Heart left ventricle (tissue), 16 donors: ENCODE results near the gene KIAA1671. TPM values are rescaled to one million over a fixed set of nuclear protein-coding genes. Genes with fewer than 3 reads are reported as not detected.

Experiments used
- ATAC-seq, 4 donors: fragments of 200-7000 bp; cut with Tn5 transposase; one replicate each; pipeline ENCODE4 v1.9.1; 2020 to 2022; ENCODE audit warnings: moderate library complexity in 4 of 4, mild to moderate bottlenecking in 3 of 4, moderate number of reproducible peaks in 1 of 4
- DNase-seq, 5 donors: peaks; one replicate each; pipeline ENCODE4 v3.0.0-alpha.2; 2020
- H3K27ac ChIP-seq, 12 donors: fragments of 200-600 bp; sonication (generic) in 4 of 12; one replicate each; pipeline versions ENCODE4 v1.5.0 to v1.8.0; 2016 to 2022; ENCODE audit warnings: mild to moderate bottlenecking in 2 of 12
- H3K27me3 ChIP-seq, 9 donors: fragments of 200-600 bp; sonication (generic) in 2 of 9; one replicate each; pipeline versions ENCODE4 v1.5.1 to v1.8.0; 2016 to 2022; ENCODE audit warnings: mild to moderate bottlenecking in 3 of 9
- H3K36me3 ChIP-seq, 9 donors: fragments of 200-600 bp; sonication (generic) in 2 of 9; one replicate each; pipeline versions ENCODE4 v1.5.0 to v1.8.0; 2018 to 2022; ENCODE audit warnings: mild to moderate bottlenecking in 2 of 9
- H3K4me1 ChIP-seq, 12 donors: fragments of 200-600 bp; sonication (generic) in 4 of 12; one replicate each; pipeline versions ENCODE4 v1.5.0 to v1.8.0; 2016 to 2022; ENCODE audit warnings: mild to moderate bottlenecking in 3 of 12
- H3K4me3 ChIP-seq, 12 donors: fragments of 200-600 bp; sonication (generic) in 4 of 12; one replicate each; pipeline versions ENCODE4 v1.5.0 to v1.8.0; 2017 to 2022; ENCODE audit warnings: mild to moderate bottlenecking in 9 of 12, moderate library complexity in 4 of 12
- H3K9me3 ChIP-seq, 12 donors: fragments of 200-600 bp; sonication (generic) in 4 of 12; one replicate each; pipeline versions ENCODE4 v1.5.0 to v1.8.0; 2016 to 2022; ENCODE audit warnings: mild to moderate bottlenecking in 1 of 12
- POLR2A ChIP-seq, 2 donors: fragments of 450-650 bp; IDR thresholded peaks; one replicate each; pipeline ENCODE4 v1.6.1; 2017; ENCODE audit warnings: antibody characterized with exemption in 2 of 2, mild to moderate bottlenecking in 2 of 2, moderate library complexity in 2 of 2
- WGBS, 4 donors: extraction: QIAGEN DNeasy Blood & Tissue Kit in 2 of 4; methylation state at CpG; one replicate each; pipeline versions ENCODE4 v1.1.5 to v1.1.7; 2013 to 2018; 5-methylcytosine and 5-hydroxymethylcytosine counted together
- intact Hi-C, 10 donors: fragments of 100-400 bp; cut with DNase I; formaldehyde crosslinking; loops; one replicate each; pipeline versions ENCODE4 v1.11.1 to v1.14.2; 2022
- polyA plus RNA-seq, 2 donors: library from polyadenylated mRNA; stranded (reverse); fragments of 200-250 nt; gene quantifications; one replicate each; pipeline ENCODE4 v1.2.3, GENCODE V29; 2013
- total RNA-seq, 9 donors: library from RNA; depleted of rRNA in 2 of 9; stranded (reverse); fragments of >200 nt in 2 of 9; fragmentation: NEBNext Ultra II Directional in 3 of 9; extraction: Animal tissue kit (Norgen Biotek cat#: 25700) in 3 of 9; gene quantifications; one replicate each; pipeline versions ENCODE4 v1.1.0 to v1.2.4, GENCODE V29; 2016 to 2023
- TF ChIP-seq, protein P1 (sequence below), 12 donors: fragments of 200-600 bp; sonication (generic) in 4 of 12; IDR thresholded peaks; one replicate each; pipeline versions ENCODE4 v1.5.0 to v1.8.0; 2018 to 2022; ENCODE audit warnings: antibody characterized with exemption in 12 of 12, mild to moderate bottlenecking in 5 of 12
- donor health status: ischemic (EF 13 %, LVEDD 7.1; RV severe dilation, severe dysfunction).
- donor health status: healthy with polysubstance abuse.
- donor health status: DM: no; HTN: yes; CAD: no.
- donor health status: DM: no; HTN: no; CAD: no.
- donor health status: ischemic (EF 25% LVEDD 6.9; RV normal size, moderate dysfunction).
- donor health status: ischemic (EF 25% LVEDD 5.7; RV mildly dilated, moderate dysfunction).
- donor health status: healthy.
- donor health status: DM: yes; HTN: yes; CAD: no.
- donor health status: ischemic (EF 35%, LVEDD 5.7; RV mildly dilated, moderate dysfunction).
- donor health status: nonischemic (EF 11% LVEDD 7.7; RV severe dilation, severe dysfunction).
- donor health status: DM: yes; HTN: yes; CAD: no.
- donor health status: PGD.
- donor health status: ischemic (EF 29% LVEDD 5.4; RV normal size, mild dysfunction).
- donor health status: nonischemic (EF 23%, LVEDD 6.1; RV moderate dilation, normal function).

KIAA1671 gene
- total and polyA plus RNA-seq, 11 donors: 4.5 to 22.1 (median 13.2) TPM

DNA sequence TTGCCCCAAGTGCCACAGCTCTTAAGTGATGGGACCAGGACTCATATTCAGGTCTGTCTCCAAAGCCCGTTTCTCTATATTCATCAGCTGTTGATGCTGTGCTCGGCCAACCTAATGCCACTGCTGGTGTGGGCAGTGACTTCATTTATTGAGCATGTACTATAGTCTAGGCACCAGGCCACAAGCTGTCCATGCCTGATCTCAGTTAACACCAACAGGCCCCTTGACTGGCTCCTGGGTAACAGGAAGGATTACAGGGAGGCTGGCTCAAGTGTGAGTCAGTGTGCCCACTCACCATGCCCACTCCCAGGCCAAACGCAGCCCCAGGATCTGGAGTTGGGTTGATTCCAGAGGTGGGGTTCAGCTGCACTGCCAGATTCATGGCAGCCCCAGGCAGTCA, 258.3 kb downstream of the KIAA1671 start:
- H3K4me1 ChIP-seq: no peaks in the 10 kb centered on the region
- peaks cover 0 to 4% (median 0%) of the 10 kb centered on the region in 9 donors for H3K27me3 ChIP-seq
- no peak for ATAC-seq
- peaks cover 0 to 10% (median 0%) of the 10 kb centered on the region in 12 donors for H3K9me3 ChIP-seq
- no peak for DNase-seq
- no peak overlapping the region for H3K4me3 ChIP-seq
- H3K36me3 ChIP-seq: no peaks in the 10 kb centered on the region
- H3K27ac ChIP-seq: no peak overlapping the region
- intact Hi-C loops: loop anchor here in 1 of 10 donors (10.0 kb wide), 1 partner anchor 124 kb away; no protein-coding TSS in a partner anchor
- no peak for TF ChIP-seq POLR2A (IDR thresholded peaks at IDR 0.05)
- TF ChIP-seq, protein P1, sequence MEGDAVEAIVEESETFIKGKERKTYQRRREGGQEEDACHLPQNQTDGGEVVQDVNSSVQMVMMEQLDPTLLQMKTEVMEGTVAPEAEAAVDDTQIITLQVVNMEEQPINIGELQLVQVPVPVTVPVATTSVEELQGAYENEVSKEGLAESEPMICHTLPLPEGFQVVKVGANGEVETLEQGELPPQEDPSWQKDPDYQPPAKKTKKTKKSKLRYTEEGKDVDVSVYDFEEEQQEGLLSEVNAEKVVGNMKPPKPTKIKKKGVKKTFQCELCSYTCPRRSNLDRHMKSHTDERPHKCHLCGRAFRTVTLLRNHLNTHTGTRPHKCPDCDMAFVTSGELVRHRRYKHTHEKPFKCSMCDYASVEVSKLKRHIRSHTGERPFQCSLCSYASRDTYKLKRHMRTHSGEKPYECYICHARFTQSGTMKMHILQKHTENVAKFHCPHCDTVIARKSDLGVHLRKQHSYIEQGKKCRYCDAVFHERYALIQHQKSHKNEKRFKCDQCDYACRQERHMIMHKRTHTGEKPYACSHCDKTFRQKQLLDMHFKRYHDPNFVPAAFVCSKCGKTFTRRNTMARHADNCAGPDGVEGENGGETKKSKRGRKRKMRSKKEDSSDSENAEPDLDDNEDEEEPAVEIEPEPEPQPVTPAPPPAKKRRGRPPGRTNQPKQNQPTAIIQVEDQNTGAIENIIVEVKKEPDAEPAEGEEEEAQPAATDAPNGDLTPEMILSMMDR (IDR thresholded peaks at IDR 0.05): no peak
- 85 to 97% (median 86%) methylated on average over 3 of the region's 3 CpGs for WGBS, 4 donors

DNA sequence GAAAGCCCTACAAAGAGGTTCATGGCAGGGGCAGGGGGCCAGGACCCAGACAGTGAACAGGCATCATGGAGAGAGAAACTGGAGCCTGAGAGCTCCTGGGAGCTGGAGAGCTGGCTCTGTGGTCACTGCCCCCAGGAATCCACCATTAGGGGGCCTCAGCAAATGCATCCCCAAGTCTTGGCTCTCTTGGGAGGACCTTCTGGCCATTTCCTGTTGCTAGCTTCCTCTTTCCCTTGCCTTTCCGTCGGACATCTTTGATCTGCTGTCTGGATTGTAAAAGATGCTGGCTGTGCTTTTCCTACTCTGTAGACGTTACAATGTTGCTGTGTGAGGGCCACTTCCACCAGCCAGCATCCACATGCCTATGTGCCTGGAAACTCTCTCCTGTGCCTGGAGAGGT, 259.8 kb downstream of the KIAA1671 start:
- Histone ChIP-seq H3K27ac (no peak overlapping the region), H3K4me3 (no peak overlapping the region), H3K36me3 (no peaks in the 10 kb centered on the region), H3K27me3 (peaks cover 0 to 4% (median 0%) of the 10 kb centered on the region in 9 donors), H3K9me3 (peaks cover 0 to 10% (median 0%) of the 10 kb centered on the region in 12 donors), H3K4me1 (no peaks in the 10 kb centered on the region)
- no peak for TF ChIP-seq POLR2A (IDR thresholded peaks at IDR 0.05)
- TF ChIP-seq, protein P1 (IDR thresholded peaks at IDR 0.05): no peak
- DNase-seq (no peak), ATAC-seq (no peak)
- intact Hi-C loops: loop anchor here in 1 of 10 donors (10.0 kb wide), 1 partner anchor 122 kb away; no protein-coding TSS in a partner anchor
- 38 to 52% (median 42%) methylated on average over 3 of the region's 3 CpGs for WGBS, 4 donors

DNA sequence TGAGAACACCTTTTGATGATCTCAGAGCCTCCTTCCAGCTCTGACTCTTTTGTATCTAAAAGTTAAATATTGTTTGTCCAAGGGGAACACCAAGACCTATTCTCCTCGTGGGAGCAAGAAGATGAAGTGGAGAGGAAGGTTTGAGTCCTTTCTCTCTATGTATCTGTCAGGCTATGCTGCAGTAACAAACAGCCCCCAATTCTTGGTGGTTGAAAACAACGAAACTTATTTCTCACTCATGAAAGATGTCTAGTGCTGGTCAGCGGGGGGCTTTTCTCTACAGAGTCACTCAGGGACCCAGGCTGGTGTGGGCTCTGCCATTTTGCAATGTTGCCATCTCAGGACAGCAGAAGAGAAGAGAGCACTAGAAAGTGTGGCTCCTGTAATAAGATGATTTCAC, 260.7 kb downstream of the KIAA1671 start:
- Histone ChIP-seq H3K4me1 (no peaks in the 10 kb centered on the region), H3K9me3 (peaks cover 0 to 10% (median 0%) of the 10 kb centered on the region in 12 donors), H3K4me3 (no peak overlapping the region), H3K36me3 (no peaks in the 10 kb centered on the region), H3K27ac (no peak overlapping the region), H3K27me3 (peaks cover 0 to 4% (median 0%) of the 10 kb centered on the region in 9 donors)
- intact Hi-C loops: loop anchor here in 1 of 10 donors (10.0 kb wide), 1 partner anchor 122 kb away; no protein-coding TSS in a partner anchor
- TF ChIP-seq, protein P1 (IDR thresholded peaks at IDR 0.05): no peak
- TF ChIP-seq POLR2A (IDR thresholded peaks at IDR 0.05): no peak
- DNase-seq (no peak), ATAC-seq (no peak)
- 77 to 83% (median 80%) methylated on average over 3 of the region's 3 CpGs for WGBS, 4 donors

DNA sequence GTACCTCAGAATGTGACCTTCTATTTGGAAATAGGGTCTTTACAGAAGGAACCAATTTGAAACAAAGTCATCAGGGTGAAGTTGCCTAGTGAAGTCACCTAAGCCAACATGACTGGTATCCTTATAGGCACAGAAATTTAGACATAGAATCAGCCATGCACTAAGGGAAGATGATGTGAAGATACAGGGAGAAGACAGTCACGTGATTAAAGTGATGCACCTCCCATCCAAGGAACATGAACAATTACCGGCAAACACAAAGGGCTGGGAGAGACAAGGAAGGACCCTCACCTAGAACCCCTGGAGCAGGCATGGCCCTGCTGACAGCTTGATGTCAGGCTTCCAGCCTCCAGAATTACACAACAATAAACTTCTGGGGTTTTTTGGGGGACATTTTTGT, 263.7 kb downstream of the KIAA1671 start:
- Histone ChIP-seq H3K9me3 (peaks cover 0 to 10% (median 0%) of the 10 kb centered on the region in 12 donors), H3K27me3 (peaks cover 0 to 16% (median 3%) of the 10 kb centered on the region in 9 donors), H3K4me3 (no peak overlapping the region), H3K4me1 (no peaks in the 10 kb centered on the region), H3K36me3 (no peaks in the 10 kb centered on the region), H3K27ac (no peak overlapping the region)
- ATAC-seq (no peak), DNase-seq (no peak)
- WGBS, 4 donors: 69 to 84% (median 74%) methylated on average over 2 of the region's 2 CpGs
- TF ChIP-seq, protein P1 (IDR thresholded peaks at IDR 0.05): no peak
- no peak for TF ChIP-seq POLR2A (IDR thresholded peaks at IDR 0.05)
- intact Hi-C loops: loop anchor here in 1 of 10 donors (10.0 kb wide), 1 partner anchor 119 kb away; no protein-coding TSS in a partner anchor
